GM18951 (cell line): ENCODE data around the gene ACOT7.

Experiments
- POLR2A ChIP-seq: IDR thresholded peaks from 4 replicates; pipeline ENCODE4 v1.6.1; 2011; ENCODE audit warnings: mild to moderate bottlenecking; ENCODE audit not compliant: insufficient read length, insufficient read depth; ENCODE audit errors: extremely low read depth
- in situ Hi-C: fragments of 300-500 bp; cut with MboI; formaldehyde crosslinking; loops from one replicate; pipeline ENCODE4 v1.12.0; 2022; ENCODE audit warnings: low sequenced_read_pairs, mixed read lengths, inconsistent platforms; ENCODE audit not compliant: unreplicated experiment

ACOT7 gene

DNA sequence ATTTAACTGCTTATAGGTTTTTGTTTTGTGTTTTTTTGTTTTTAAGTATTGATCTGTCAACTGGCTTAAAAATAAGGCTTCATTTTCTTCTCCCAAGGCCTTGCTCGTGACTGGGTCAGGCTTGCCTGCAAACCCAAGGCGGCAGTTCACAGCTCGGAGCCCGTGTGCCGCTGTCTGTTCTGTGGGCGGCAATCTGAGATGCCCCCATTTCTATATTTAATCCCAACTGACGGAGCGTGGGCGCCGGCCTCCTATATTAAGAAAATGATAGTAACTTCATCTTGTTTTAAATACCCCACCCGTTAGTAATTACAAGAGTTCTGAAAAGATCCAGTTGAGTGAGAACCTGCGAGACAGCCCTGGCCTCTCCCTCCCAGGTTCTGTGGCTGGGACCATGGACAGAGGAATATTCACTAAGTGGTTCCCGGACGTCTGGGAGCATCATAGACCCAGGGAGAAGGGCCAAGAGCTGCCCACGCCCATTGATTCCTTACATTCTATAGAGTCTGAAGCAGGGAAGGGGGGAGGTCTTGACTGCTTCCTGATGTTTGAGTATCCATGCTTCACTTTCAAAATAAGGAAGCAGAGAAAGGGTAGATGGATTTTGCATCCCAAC lies 90.1 kb downstream of the ACOT7 start:
- in situ Hi-C loops: no loop called here
- TF ChIP-seq POLR2A: no peak

DNA sequence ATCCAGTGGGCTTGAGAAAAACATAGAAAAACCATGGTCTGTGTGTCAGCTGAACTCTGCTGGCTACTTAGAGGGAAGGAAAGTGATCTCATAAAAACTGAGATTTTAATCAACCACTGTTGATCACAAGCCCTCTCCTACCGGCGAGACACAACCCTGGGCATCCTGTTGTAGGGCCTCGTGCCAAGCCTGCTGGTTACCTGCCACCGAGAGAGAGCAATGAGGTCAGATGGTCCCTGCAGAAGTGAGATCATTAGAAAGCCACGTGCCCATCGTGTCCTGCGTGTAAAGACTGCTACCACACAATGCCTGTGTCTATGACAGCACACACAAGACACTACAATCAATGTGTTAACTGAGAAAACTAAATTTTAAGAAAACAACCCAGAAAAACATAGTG lies 91.0 kb downstream of the ACOT7 start:
- no peak for TF ChIP-seq POLR2A
- in situ Hi-C loops: no loop called here

DNA sequence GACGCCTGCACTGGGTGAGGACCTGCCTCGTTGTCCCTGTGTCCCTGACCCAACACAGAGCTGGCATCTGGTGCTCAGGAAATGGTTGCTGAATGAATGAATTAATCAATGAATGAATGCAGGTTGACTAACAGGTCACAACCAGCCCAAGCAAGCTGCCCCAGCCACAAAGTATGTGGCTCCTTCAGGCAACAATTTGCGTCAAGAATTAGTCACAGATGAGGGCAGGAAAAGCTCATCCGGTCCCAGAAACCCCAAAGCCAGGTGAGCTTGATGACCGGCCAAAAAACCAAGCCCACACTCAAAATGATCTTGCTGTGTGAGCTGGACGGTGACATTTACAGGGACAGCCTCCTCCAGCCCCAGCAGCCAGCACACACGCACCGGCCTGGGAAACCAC lies 92.0 kb downstream of the ACOT7 start:
- in situ Hi-C loops: no loop called here
- TF ChIP-seq POLR2A: no peak

DNA sequence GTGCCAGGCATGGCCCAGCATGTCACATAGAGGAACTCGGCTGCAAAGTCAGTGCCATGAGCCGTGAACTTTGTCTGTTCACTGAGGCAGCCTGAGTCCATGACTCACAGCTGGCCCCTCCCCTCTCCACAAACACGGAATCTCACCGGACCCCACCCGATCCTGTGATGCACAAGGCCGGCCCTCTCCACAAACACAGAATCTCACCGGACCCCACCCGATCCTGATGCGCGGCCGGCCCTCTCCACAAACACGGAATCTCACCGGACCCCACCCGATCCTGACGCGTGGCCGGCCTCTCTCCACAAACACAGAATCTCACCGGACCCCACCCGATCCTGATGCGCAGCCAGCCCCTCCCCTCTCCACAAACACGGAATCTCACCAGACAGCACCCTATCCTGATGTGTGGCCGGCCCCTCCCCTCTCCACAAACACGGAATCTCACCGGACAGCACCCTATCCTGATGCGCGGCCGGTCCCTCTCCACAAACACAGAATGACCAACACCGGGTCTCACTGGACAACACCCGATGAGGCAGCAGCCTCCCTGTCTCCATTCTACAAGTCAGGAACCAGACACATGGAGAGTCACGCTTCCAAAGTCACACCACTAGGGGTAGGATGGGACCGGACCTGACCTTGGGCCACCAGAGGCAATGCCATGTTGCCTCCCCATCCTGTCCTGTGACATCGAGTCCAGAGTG lies 93.1 kb downstream of the ACOT7 start:
- no peak for TF ChIP-seq POLR2A
- in situ Hi-C loops: no loop called here

- in situ Hi-C loops: no loop called here
- no peak for TF ChIP-seq POLR2A
Observed at GRCh38 chr1:6299557-6300165, 93.9 kb downstream of the ACOT7 start.

DNA sequence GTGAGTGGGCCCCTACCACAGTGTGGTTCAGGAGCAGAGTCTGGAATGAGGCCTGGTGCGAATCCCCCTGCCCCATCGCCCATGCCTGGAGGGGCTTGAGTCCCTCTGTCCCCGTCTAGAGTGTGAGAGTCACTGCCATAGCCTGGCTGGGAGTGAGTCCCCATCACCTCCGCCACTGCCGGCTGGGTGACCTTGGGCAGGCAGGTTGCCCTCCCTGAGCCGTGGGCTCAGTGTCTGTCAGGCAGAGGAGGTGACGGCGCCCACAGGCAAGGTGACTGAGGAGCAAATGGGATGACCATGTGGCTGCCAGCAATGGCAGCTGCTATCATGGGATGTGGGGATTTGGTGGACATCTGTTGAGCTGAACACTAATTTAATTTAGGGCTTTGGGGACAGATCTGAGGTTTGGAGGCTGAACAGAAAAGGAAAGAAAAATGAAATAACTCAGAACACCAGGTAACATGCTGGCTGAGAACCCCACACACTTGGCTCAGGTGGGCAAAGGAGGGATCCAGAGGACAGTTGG lies 94.6 kb downstream of the ACOT7 start:
- no peak for TF ChIP-seq POLR2A
- in situ Hi-C loops: no loop called here

DNA sequence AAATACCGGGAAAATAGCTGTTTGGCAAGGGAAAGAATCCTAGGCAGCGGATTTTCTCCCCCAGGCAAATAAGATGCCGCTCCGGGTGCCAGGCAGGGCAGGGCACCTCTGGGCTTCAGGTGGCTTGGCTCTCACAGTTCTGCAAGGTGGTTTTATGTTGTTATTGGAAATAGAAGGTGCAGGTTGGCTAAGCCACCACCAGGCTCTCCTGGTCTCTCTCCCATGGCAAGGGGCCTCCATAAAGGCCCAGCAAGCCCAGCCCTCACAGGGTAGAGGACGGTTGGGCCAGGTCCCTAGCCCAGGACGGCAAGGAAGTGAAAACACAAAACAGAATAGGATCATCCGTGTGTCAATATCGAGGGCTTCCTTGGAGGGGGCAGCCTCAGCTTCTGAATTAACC lies 95.0 kb downstream of the ACOT7 start:
- no peak for TF ChIP-seq POLR2A
- in situ Hi-C loops: no loop called here

- TF ChIP-seq POLR2A: no peak
- in situ Hi-C loops: no loop called here
Observed at GRCh38 chr1:6295910-6296309, 97.7 kb downstream of the ACOT7 start.

GRCh38 chr1:6294890-6295556 lies 98.5 kb downstream of the ACOT7 start:
- in situ Hi-C loops: no loop called here
- no peak for TF ChIP-seq POLR2A

DNA sequence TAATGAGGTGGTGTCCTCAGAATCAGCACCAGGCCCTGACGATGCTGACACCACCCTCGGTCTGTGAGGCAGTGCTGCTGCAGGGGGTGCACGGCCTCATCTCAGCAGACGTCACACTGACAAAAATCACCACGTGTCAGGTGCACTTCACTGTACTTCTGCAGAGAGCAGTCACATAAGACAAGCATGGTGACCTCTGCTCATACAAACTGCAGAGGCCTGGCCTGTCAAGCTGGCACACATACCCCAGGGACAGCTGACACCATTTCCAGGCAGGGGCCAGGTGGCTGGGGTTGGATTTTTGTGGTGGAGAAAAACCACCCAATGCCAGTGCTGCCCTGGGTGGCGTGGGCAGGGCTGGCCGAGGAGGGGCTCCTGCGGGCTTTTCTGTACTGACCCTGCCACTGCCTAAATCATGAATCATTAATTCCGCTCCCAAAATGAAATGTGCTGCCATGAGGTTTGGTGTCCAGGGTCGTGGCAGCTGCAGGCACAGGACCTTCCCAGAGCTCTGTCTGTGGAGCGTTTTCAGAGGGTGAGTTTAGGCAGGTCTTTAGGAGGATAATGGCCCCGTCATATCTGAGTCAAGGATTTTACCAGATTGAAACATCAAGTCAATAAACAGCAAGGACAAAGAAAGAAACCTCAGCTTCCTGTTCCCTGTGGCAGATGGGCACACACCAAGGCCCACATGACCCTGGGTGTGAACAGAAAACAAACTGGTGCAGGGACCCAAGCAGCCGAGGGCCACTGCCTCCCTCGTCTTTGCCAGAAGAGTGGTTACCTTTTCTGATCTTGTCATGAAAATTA lies 99.3 kb downstream of the ACOT7 start:
- no peak for TF ChIP-seq POLR2A
- in situ Hi-C loops: no loop called here

GRCh38 chr1:6292102-6292501 lies 101.5 kb downstream of the ACOT7 start:
- no peak for TF ChIP-seq POLR2A
- in situ Hi-C loops: no loop called here

- no peak for TF ChIP-seq POLR2A
- in situ Hi-C loops: no loop called here
Observed at GRCh38 chr1:6288665-6289064, 104.9 kb downstream of the ACOT7 start.

GRCh38 chr1:6288026-6288425 lies 105.5 kb downstream of the ACOT7 start:
- in situ Hi-C loops: no loop called here
- TF ChIP-seq POLR2A: no peak
